IPS-20b (cell line): Measurements from ENCODE around the gene SHC3.

ENCODE experiments used
- H3K27ac ChIP-seq: one replicate; pipeline ENCODE4 v1.5.1; 2013; ENCODE audit warnings: low read length
- H3K27me3 ChIP-seq: 2 replicates; pipeline ENCODE4 v1.6.1; 2013; ENCODE audit warnings: mild to moderate bottlenecking, low read length, inconsistent platforms; ENCODE audit not compliant: insufficient read depth
- H3K36me3 ChIP-seq: 2 replicates; pipeline ENCODE4 v1.6.1; 2013; ENCODE audit warnings: low read depth, mild to moderate bottlenecking, inconsistent platforms, low read length, moderate library complexity; ENCODE audit not compliant: insufficient read depth
- H3K4me1 ChIP-seq: 2 replicates; pipeline ENCODE4 v1.6.1; 2013; ENCODE audit warnings: mild to moderate bottlenecking, control low read depth, inconsistent platforms, low read length, moderate library complexity; ENCODE audit not compliant: insufficient read depth
- H3K4me3 ChIP-seq: 2 replicates; pipeline ENCODE4 v1.5.1; 2013; ENCODE audit warnings: mild to moderate bottlenecking, low read length, inconsistent platforms
- H3K9ac ChIP-seq: 2 replicates; pipeline ENCODE4 v1.6.1; 2013; ENCODE audit warnings: low read depth, mild to moderate bottlenecking, inconsistent platforms, low read length, moderate library complexity
- H3K9me3 ChIP-seq: 2 replicates; pipeline ENCODE4 v1.6.1; 2013; ENCODE audit warnings: mild to moderate bottlenecking, low read depth, low read length, inconsistent platforms; ENCODE audit not compliant: insufficient read depth

SHC3 gene

GRCh38 chr9:89177944-89178829 is at the start of gene SHC3:
SHC3 (minus strand) TSS chr9:89178818; CDS start chr9:89178460, 358 bp downstream.
- Histone ChIP-seq H3K27ac (peak within 1 kb of the TSS; percentile 87), H3K4me1 (peaks cover 22% of the 10 kb centered on the region; the same call in 1 of the 2 replicates), H3K27me3 (peaks cover 53% of the 10 kb centered on the region), H3K36me3 (no peaks in the 10 kb centered on the region), H3K9ac (peak within 1 kb of the TSS; percentile 73; the same call in 1 of the 2 replicates), H3K9me3 (no peaks in the 10 kb centered on the region), H3K4me3 (peak within 1 kb of the TSS; percentile 80)

- H3K27me3 ChIP-seq = no peaks in the 10 kb centered on the region
- H3K27ac ChIP-seq = peak overlapping the region; percentile 33
- peak overlapping the region; percentile 38; the same call in 1 of the 2 replicates for H3K9ac ChIP-seq
- H3K36me3 ChIP-seq = no peaks in the 10 kb centered on the region
- H3K9me3 ChIP-seq = no peaks in the 10 kb centered on the region
- peaks cover 17% of the 10 kb centered on the region; the same call in 1 of the 2 replicates for H3K4me1 ChIP-seq
- H3K4me3 ChIP-seq = no peak overlapping the region
Measured at GRCh38 chr9:89225991-89226471, 47.4 kb upstream of the SHC3 start.

- H3K36me3 ChIP-seq = no peaks in the 10 kb centered on the region
- H3K27me3 ChIP-seq = no peaks in the 10 kb centered on the region
- H3K9me3 ChIP-seq = no peaks in the 10 kb centered on the region
- peak overlapping the region; percentile 38; the same call in 1 of the 2 replicates for H3K9ac ChIP-seq
- peak overlapping the region; percentile 33 for H3K27ac ChIP-seq
- H3K4me1 ChIP-seq = peaks cover 17% of the 10 kb centered on the region; the same call in 1 of the 2 replicates
- no peak overlapping the region for H3K4me3 ChIP-seq
Measured at GRCh38 chr9:89225587-89225986, 47.0 kb upstream of the SHC3 start.

GRCh38 chr9:89225036-89225435 is 46.4 kb upstream of the SHC3 start:
- Histone ChIP-seq H3K4me1 (peaks cover 17% of the 10 kb centered on the region; the same call in 1 of the 2 replicates), H3K36me3 (no peaks in the 10 kb centered on the region), H3K4me3 (no peak overlapping the region), H3K27ac (no peak overlapping the region), H3K9me3 (no peaks in the 10 kb centered on the region), H3K27me3 (no peaks in the 10 kb centered on the region), H3K9ac (no peak overlapping the region)

GRCh38 chr9:89224633-89225032 is 46.0 kb upstream of the SHC3 start:
- Histone ChIP-seq H3K4me3 (no peak overlapping the region), H3K9ac (no peak overlapping the region), H3K4me1 (peaks cover 17% of the 10 kb centered on the region; the same call in 1 of the 2 replicates), H3K27me3 (no peaks in the 10 kb centered on the region), H3K9me3 (no peaks in the 10 kb centered on the region), H3K36me3 (no peaks in the 10 kb centered on the region), H3K27ac (no peak overlapping the region)

- no peak overlapping the region for H3K9ac ChIP-seq
- no peaks in the 10 kb centered on the region for H3K36me3 ChIP-seq
- H3K4me3 ChIP-seq = no peak overlapping the region
Measured at GRCh38 chr9:89223396-89223977, 44.9 kb upstream of the SHC3 start.

GRCh38 chr9:89219637-89220036 is 41.0 kb upstream of the SHC3 start:
- Histone ChIP-seq H3K4me1 (0 out of 2 replicates have a peak, but pooled peaks cover 5% of the 10 kb centered on the region), H3K27ac (no peak overlapping the region)

More at GRCh38 chr9:89223396-89223977, 44.9 kb upstream of the SHC3 start:
- Histone ChIP-seq H3K27me3 (no peaks in the 10 kb centered on the region), H3K27ac (no peak overlapping the region), H3K9me3 (no peaks in the 10 kb centered on the region), H3K4me1 (peaks cover 17% of the 10 kb centered on the region; the same call in 1 of the 2 replicates)

GRCh38 chr9:89218040-89218928 is 39.7 kb upstream of the SHC3 start:
- Histone ChIP-seq H3K27ac (no peak overlapping the region), H3K27me3 (no peaks in the 10 kb centered on the region), H3K9ac (no peak overlapping the region), H3K4me1 (0 out of 2 replicates have a peak, but pooled peaks cover 5% of the 10 kb centered on the region), H3K36me3 (no peaks in the 10 kb centered on the region), H3K4me3 (no peak overlapping the region), H3K9me3 (no peaks in the 10 kb centered on the region)

More at GRCh38 chr9:89219637-89220036, 41.0 kb upstream of the SHC3 start:
- Histone ChIP-seq H3K9me3 (no peaks in the 10 kb centered on the region), H3K4me3 (no peak overlapping the region), H3K36me3 (no peaks in the 10 kb centered on the region), H3K27me3 (no peaks in the 10 kb centered on the region), H3K9ac (no peak overlapping the region)

GRCh38 chr9:89215342-89215741 is 36.7 kb upstream of the SHC3 start:
- Histone ChIP-seq H3K27me3 (no peaks in the 10 kb centered on the region), H3K9me3 (peaks cover 5% of the 10 kb centered on the region; the same call in 1 of the 2 replicates), H3K27ac (no peak overlapping the region), H3K4me1 (0 out of 2 replicates have a peak, but pooled peaks cover 5% of the 10 kb centered on the region), H3K9ac (no peak overlapping the region), H3K4me3 (no peak overlapping the region), H3K36me3 (no peaks in the 10 kb centered on the region)

GRCh38 chr9:89213396-89213880 is 34.8 kb upstream of the SHC3 start:
- 0 out of 2 replicates have a peak, but pooled peaks cover 5% of the 10 kb centered on the region for H3K4me1 ChIP-seq
- no peak overlapping the region for H3K27ac ChIP-seq
- H3K36me3 ChIP-seq = no peaks in the 10 kb centered on the region
- H3K9me3 ChIP-seq = peaks cover 5% of the 10 kb centered on the region; the same call in 1 of the 2 replicates
- no peak overlapping the region for H3K9ac ChIP-seq
- H3K4me3 ChIP-seq = no peak overlapping the region
- H3K27me3 ChIP-seq = no peaks in the 10 kb centered on the region
